ENCODE measurements around the gene AFTPH. TPM values are rescaled to one million over a fixed set of nuclear protein-coding genes. Genes with fewer than 3 reads are reported as not detected.

Gene AFTPH
- total RNA-seq, 1 donor = 38.7 TPM

- Histone ChIP-seq H3K9me3 (ENCODE audit: low read depth, low read length) (no peaks in the 10 kb centered on the region), H4K20me1 (ENCODE audit: insufficient read depth, low read length) (peaks cover 6% of the 10 kb centered on the region), H3K27ac (ENCODE audit: low read depth, low read length) (no peak overlapping the region), H3K79me2 (ENCODE audit: insufficient read depth, low read length) (peaks cover 31% of the 10 kb centered on the region), H2AFZ (ENCODE audit: low read length) (no peak overlapping the region), H3K4me3 (ENCODE audit: insufficient read depth, low read length) (no peak overlapping the region), H3K4me1 (ENCODE audit: insufficient read depth, low read length) (peaks cover 6% of the 10 kb centered on the region), H3K4me2 (ENCODE audit: insufficient read depth, low read length) (no peak overlapping the region), H3K36me3 (ENCODE audit: insufficient read depth, low read length) (no peaks in the 10 kb centered on the region), H3K27me3 (ENCODE audit: insufficient read depth, low read length) (no peaks in the 10 kb centered on the region)
- no peak for TF ChIP-seq CTCF (IDR thresholded peaks at IDR 0.05; ENCODE audit: extremely low read depth, low read depth, low read length)
- DNase-seq (ENCODE audit: insufficient read length, low spot score, missing footprints) = no peak
These were observed 27.7 kb downstream of the AFTPH start for GRCh38 chr2:64551851-64552250.

DNA sequence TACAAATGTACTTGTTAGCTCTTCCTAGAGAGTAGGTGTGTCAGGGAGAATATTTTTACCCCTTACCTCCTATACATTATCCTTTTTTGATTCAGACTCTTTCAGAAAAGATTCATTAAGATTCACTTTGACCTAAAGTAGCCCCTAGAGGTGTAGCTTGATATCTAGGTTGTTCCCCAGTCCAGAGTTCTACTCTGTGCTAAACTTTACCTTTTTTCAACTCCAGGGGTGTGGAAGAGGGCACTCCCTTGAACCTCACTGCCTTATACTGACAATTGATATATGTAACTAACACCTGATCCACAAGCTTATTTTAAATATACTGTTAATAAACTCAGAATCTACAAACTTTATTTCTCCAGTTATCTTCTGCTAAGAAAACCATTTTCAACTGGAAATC is 30.0 kb downstream of the AFTPH start:
- Histone ChIP-seq H3K79me2 (ENCODE audit: insufficient read depth, low read length) (peaks cover 18% of the 10 kb centered on the region), H3K4me2 (ENCODE audit: insufficient read depth, low read length) (no peak overlapping the region), H3K27ac (ENCODE audit: low read depth, low read length) (no peak overlapping the region), H4K20me1 (ENCODE audit: insufficient read depth, low read length) (no peaks in the 10 kb centered on the region), H3K27me3 (ENCODE audit: insufficient read depth, low read length) (no peaks in the 10 kb centered on the region), H3K4me3 (ENCODE audit: insufficient read depth, low read length) (no peak overlapping the region), H3K9me3 (ENCODE audit: low read depth, low read length) (no peaks in the 10 kb centered on the region), H3K36me3 (ENCODE audit: insufficient read depth, low read length) (no peaks in the 10 kb centered on the region), H3K4me1 (ENCODE audit: insufficient read depth, low read length) (peaks cover 6% of the 10 kb centered on the region), H2AFZ (ENCODE audit: low read length) (no peak overlapping the region)
- no peak for TF ChIP-seq CTCF (IDR thresholded peaks at IDR 0.05; ENCODE audit: extremely low read depth, low read depth, low read length)
- DNase-seq (ENCODE audit: insufficient read length, low spot score, missing footprints) = no peak

DNA sequence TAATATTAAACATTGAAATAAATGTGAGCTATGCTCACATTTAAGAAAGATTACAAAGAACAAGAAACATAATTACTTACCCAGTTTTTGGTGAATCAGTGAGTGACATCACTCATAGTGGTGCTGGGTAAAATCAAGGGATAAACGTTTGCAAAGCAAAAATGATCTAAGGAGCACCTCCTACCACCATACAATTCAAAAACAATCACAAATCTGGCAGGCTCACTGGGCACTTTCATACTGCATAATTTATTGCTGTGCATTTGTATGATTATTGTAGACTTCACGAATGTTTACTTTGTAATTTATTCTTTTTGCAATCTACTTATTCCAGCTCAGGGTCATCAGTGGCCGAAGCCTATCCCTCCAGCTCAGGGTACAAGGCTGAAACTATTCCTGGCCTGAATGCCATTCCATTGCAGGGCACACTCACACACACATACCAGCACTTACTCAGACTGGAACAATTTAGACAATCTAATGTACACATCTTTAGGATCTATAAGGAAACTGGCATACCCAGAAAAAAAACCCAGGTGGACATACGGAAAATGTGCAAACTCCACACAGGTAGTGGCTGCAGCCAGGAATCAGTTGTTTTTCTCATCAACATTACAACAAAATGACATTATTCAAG is 34.4 kb downstream of the AFTPH start:
- H3K36me3 ChIP-seq (ENCODE audit: insufficient read depth, low read length) = no peaks in the 10 kb centered on the region
- no peaks in the 10 kb centered on the region for H3K9me3 ChIP-seq (ENCODE audit: low read depth, low read length)
- H3K4me1 ChIP-seq (ENCODE audit: insufficient read depth, low read length) = peaks cover 6% of the 10 kb centered on the region
- no peaks in the 10 kb centered on the region for H3K27me3 ChIP-seq (ENCODE audit: insufficient read depth, low read length)
- no peaks in the 10 kb centered on the region for H4K20me1 ChIP-seq (ENCODE audit: insufficient read depth, low read length)
- no peak for DNase-seq (ENCODE audit: insufficient read length, low spot score, missing footprints)
- H3K4me3 ChIP-seq (ENCODE audit: insufficient read depth, low read length) = no peak overlapping the region
- H3K79me2 ChIP-seq (ENCODE audit: insufficient read depth, low read length) = peaks cover 11% of the 10 kb centered on the region
- H3K4me2 ChIP-seq (ENCODE audit: insufficient read depth, low read length) = no peak overlapping the region
- no peak overlapping the region for H2AFZ ChIP-seq (ENCODE audit: low read length)
- H3K27ac ChIP-seq (ENCODE audit: low read depth, low read length) = no peak overlapping the region
- no peak for TF ChIP-seq CTCF (IDR thresholded peaks at IDR 0.05; ENCODE audit: extremely low read depth, low read depth, low read length)

GRCh38 chr2:64562148-64562784 is 38.1 kb downstream of the AFTPH start:
- H4K20me1 ChIP-seq (ENCODE audit: insufficient read depth, low read length) = no peaks in the 10 kb centered on the region
- H3K27me3 ChIP-seq (ENCODE audit: insufficient read depth, low read length) = no peaks in the 10 kb centered on the region
- no peak overlapping the region for H2AFZ ChIP-seq (ENCODE audit: low read length)
- H3K4me1 ChIP-seq (ENCODE audit: insufficient read depth, low read length) = no peaks in the 10 kb centered on the region
- H3K4me3 ChIP-seq (ENCODE audit: insufficient read depth, low read length) = no peak overlapping the region
- peak; percentile 53 for TF ChIP-seq CTCF (IDR thresholded peaks at IDR 0.05; ENCODE audit: extremely low read depth, low read depth, low read length)
- H3K36me3 ChIP-seq (ENCODE audit: insufficient read depth, low read length) = no peaks in the 10 kb centered on the region
- DNase-seq (ENCODE audit: insufficient read length, low spot score, missing footprints) = no peak
- H3K79me2 ChIP-seq (ENCODE audit: insufficient read depth, low read length) = peaks cover 8% of the 10 kb centered on the region
- H3K27ac ChIP-seq (ENCODE audit: low read depth, low read length) = no peak overlapping the region
- no peak overlapping the region for H3K4me2 ChIP-seq (ENCODE audit: insufficient read depth, low read length)
- no peaks in the 10 kb centered on the region for H3K9me3 ChIP-seq (ENCODE audit: low read depth, low read length)
